Breast epithelium (tissue), 4 donors: ENCODE results near the gene LTBP4. TPM values are rescaled to one million over a fixed set of nuclear protein-coding genes. Genes with fewer than 3 reads are reported as not detected.

Experiments
- DNase-seq, 2 donors: peaks; one replicate each; pipeline ENCODE4 v3.0.0-alpha.2; 2019; ENCODE audit warnings: low spot score in 2 of 2
- H3K27ac ChIP-seq, 2 donors: fragments of 200-600 bp; sonication (generic) in 1 of 2; one replicate each; pipeline ENCODE4 v1.5.1; 2016 to 2019; ENCODE audit warnings: mild to moderate bottlenecking in 1 of 2
- H3K27me3 ChIP-seq, 2 donors: fragments of 200-600 bp; sonication (generic) in 1 of 2; one replicate each; pipeline versions ENCODE4 v1.5.1 to v1.6.0; 2017 to 2019; ENCODE audit warnings: control low read depth in 1 of 2, mild to moderate bottlenecking in 1 of 2
- H3K36me3 ChIP-seq: fragments of 200-600 bp; one replicate; pipeline ENCODE4 v1.5.1; 2019
- H3K4me1 ChIP-seq, 2 donors: fragments of 200-600 bp; sonication (generic); one replicate each; pipeline ENCODE4 v1.5.1; 2016 to 2019; ENCODE audit warnings: control low read depth in 1 of 2
- H3K4me3 ChIP-seq, 3 donors: fragments of 200-600 bp; sonication (generic); 1 replicate in 2 of 3; 2 replicates in 1 of 3; pipeline ENCODE4 v1.5.1; 2016 to 2019; ENCODE audit warnings: mild to moderate bottlenecking in 3 of 3, moderate library complexity in 2 of 3
- H3K9me3 ChIP-seq, 2 donors: fragments of 200-600 bp; sonication (generic) in 1 of 2; one replicate each; pipeline ENCODE4 v1.5.1; 2016 to 2019; ENCODE audit warnings: control low read depth in 1 of 2
- CTCF ChIP-seq, 3 donors: fragments of 450-650 bp; IDR thresholded peaks; one replicate each; pipeline ENCODE4 v1.5.1; 2016 to 2017; ENCODE audit warnings: antibody characterized with exemption in 3 of 3, mild to moderate bottlenecking in 3 of 3, moderate library complexity in 3 of 3
- POLR2A ChIP-seq: fragments of 450-650 bp; IDR thresholded peaks from one replicate; pipeline ENCODE4 v1.6.1; 2016; ENCODE audit warnings: antibody characterized with exemption, mild to moderate bottlenecking, moderate library complexity
- POLR2AphosphoS5 ChIP-seq, 3 donors: sonication (generic); formaldehyde crosslinking; IDR thresholded peaks; one replicate each; pipeline ENCODE4 v1.6.1; 2017; ENCODE audit warnings: antibody characterized with exemption in 3 of 3
- intact Hi-C: fragments of 100-400 bp; cut with DNase I; formaldehyde crosslinking; loops from one replicate; pipeline ENCODE4 v1.15.1; 2023; ENCODE audit warnings: low total_unique reads
- total RNA-seq, 3 donors: library from RNA; depleted of rRNA; stranded (reverse); fragments of >200 nt; gene quantifications; one replicate each; pipeline ENCODE4 v1.1.0, GENCODE V29; 2016

Gene LTBP4
- total RNA-seq, 3 donors from 2014 or later, result 52.7 to 130 (median 89.1) TPM

GRCh38 chr19:40677156-40677555, 76.0 kb downstream of the LTBP4 start:
- intact Hi-C loops, result no loop called here
- Histone ChIP-seq H3K27me3 (no peaks in the 10 kb centered on the region), H3K9me3 (no peaks in the 10 kb centered on the region), H3K36me3 (peaks cover 8% of the 10 kb centered on the region), H3K4me3 (no peak overlapping the region), H3K4me1 (no peaks in the 10 kb centered on the region), H3K27ac (no peak overlapping the region)
- TF ChIP-seq POLR2A, result no peak
- TF ChIP-seq POLR2AphosphoS5 (IDR thresholded peaks at IDR 0.05), result no peak
- TF ChIP-seq CTCF (IDR thresholded peaks at IDR 0.05), result no peak
- DNase-seq, result no peak

Other genes with a start within 250 kb of the LTBP4 start
- under 1 TPM in 2 of 3 donors, not detected in 1; 0.16 to 0.33 TPM for gene HIPK4, start 211.2 kb upstream of the LTBP4 start, total RNA-seq
- gene PRX, start 188.0 kb upstream of the LTBP4 start, total RNA-seq, result 1 to 10 TPM; 2.7 to 9.1 (median 5.2) TPM
- gene SERTAD1, start 175.4 kb upstream of the LTBP4 start, total RNA-seq, result 10 to 100 TPM; 10.4 to 25.3 (median 18.0) TPM
- 10 to 100 TPM; 17.3 to 28.1 (median 25.2) TPM for gene SERTAD3, start 157.0 kb upstream of the LTBP4 start, total RNA-seq
- 100 to 1,000 TPM; 206 to 322 (median 284) TPM for gene BLVRB, start 135.6 kb upstream of the LTBP4 start, total RNA-seq
- 1 to 10 TPM; 1.3 to 1.6 (median 1.6) TPM for gene SPTBN4, start 134.4 kb upstream of the LTBP4 start, total RNA-seq
- 10 to 100 TPM; 25.8 to 42.9 (median 34.1) TPM for gene SHKBP1, start 24.5 kb upstream of the LTBP4 start, total RNA-seq
- 10 to 100 TPM; 24.6 to 34.7 (median 30.9) TPM for gene NUMBL, start 89.3 kb downstream of the LTBP4 start, total RNA-seq
- gene COQ8B, start 115.5 kb downstream of the LTBP4 start, total RNA-seq, result 10 to 100 TPM; 28.2 to 50.8 (median 45.7) TPM
- gene ITPKC, start 115.7 kb downstream of the LTBP4 start, total RNA-seq, result 10 to 100 TPM; 41.8 to 71.6 (median 55.1) TPM
- 1 to 10 TPM; 2.6 to 3.2 (median 2.9) TPM for gene ACTMAP, start 149.1 kb downstream of the LTBP4 start, total RNA-seq
- 10 to 100 TPM; 41.6 to 52.8 (median 52.1) TPM for gene SNRPA, start 149.8 kb downstream of the LTBP4 start, total RNA-seq
- 10 to 100 TPM in 1 of 3 donors, 1 to 10 TPM in 1, not detected in 1; 5.6 to 47.3 TPM for gene MIA, start 174.2 kb downstream of the LTBP4 start, total RNA-seq
- gene RAB4B, start 176.9 kb downstream of the LTBP4 start, total RNA-seq, result 10 to 100 TPM; 21.6 to 28.2 (median 22.1) TPM
- 10 to 100 TPM; 78.9 to 90.8 (median 88.5) TPM for gene EGLN2, start 197.8 kb downstream of the LTBP4 start, total RNA-seq
- gene CYP2A6, start 249.1 kb downstream of the LTBP4 start, total RNA-seq, result under 1 TPM in 1 of 3 donors, not detected in 2; 0.64 TPM